Transverse colon (tissue), 4 donors: ENCODE data around the gene NFKB1. TPM values are rescaled to one million over a fixed set of nuclear protein-coding genes. Genes with fewer than 3 reads are reported as not detected.

ENCODE experiments used
- DNase-seq: peaks from one replicate; pipeline ENCODE4 v3.0.0-alpha.2; 2019
- H3K27ac ChIP-seq, 4 donors: fragments of 200-600 bp; sonication (generic); 2 replicates each; pipeline ENCODE4 v1.5.1; 2016 to 2018; ENCODE audit warnings: inconsistent platforms in 4 of 4
- H3K27me3 ChIP-seq: fragments of 200-600 bp; sonication (generic); 2 replicates; pipeline ENCODE4 v1.5.1; 2017; ENCODE audit warnings: inconsistent platforms
- H3K36me3 ChIP-seq, 4 donors: fragments of 200-600 bp; sonication (generic); 2 replicates each; pipeline ENCODE4 v1.5.1; 2017 to 2019; ENCODE audit warnings: inconsistent platforms in 4 of 4
- H3K4me1 ChIP-seq, 4 donors: fragments of 200-600 bp; sonication (generic); 2 replicates each; pipeline ENCODE4 v1.5.1; 2017 to 2020; ENCODE audit warnings: inconsistent platforms in 4 of 4
- H3K4me3 ChIP-seq, 4 donors: fragments of 200-600 bp; sonication (generic); 1 replicate in 1 of 4; 2 replicates in 3 of 4; pipeline versions ENCODE4 v1.5.1 to v1.6.1; 2017 to 2019; ENCODE audit warnings: inconsistent platforms in 4 of 4
- H3K9me3 ChIP-seq, 2 donors: fragments of 200-600 bp; sonication (generic); 2 replicates each; pipeline ENCODE4 v1.5.1; 2017 to 2019; ENCODE audit warnings: inconsistent platforms in 2 of 2
- CTCF ChIP-seq, 5 experiments: fragments of 200-600 bp in 3 of 5; fragments of 450-650 bp in 2 of 5; sonication (generic) in 3 of 5; IDR thresholded peaks; 1 replicate in 2 of 5; 2 replicates in 3 of 5; pipeline ENCODE4 v1.5.1; 2016 to 2017; ENCODE audit warnings: antibody characterized with exemption in 5 of 5, inconsistent platforms in 3 of 5, mild to moderate bottlenecking in 2 of 5, moderate library complexity in 1 of 5
- EP300 ChIP-seq: sonication (generic); formaldehyde crosslinking; IDR thresholded peaks from one replicate; pipeline ENCODE4 v1.6.1; 2017; ENCODE audit warnings: antibody characterized with exemption, low read depth
- POLR2A ChIP-seq: fragments of 450-650 bp; IDR thresholded peaks from one replicate; pipeline ENCODE4 v1.6.1; 2016; ENCODE audit warnings: antibody characterized with exemption, mild to moderate bottlenecking, moderate library complexity
- POLR2AphosphoS5 ChIP-seq, 3 donors: sonication (generic); formaldehyde crosslinking; IDR thresholded peaks; one replicate each; pipeline ENCODE4 v1.6.1; 2016; ENCODE audit warnings: antibody characterized with exemption in 3 of 3
- WGBS, 2 donors: methylation state at CpG; one replicate each; pipeline ENCODE4 v1.1.5; 2018; ENCODE audit warnings: low coverage in 1 of 2; 5-methylcytosine and 5-hydroxymethylcytosine counted together
- in situ Hi-C, 4 donors: fragments of 200-750 bp; cut with MboI; loops; one replicate each; pipeline versions ENCODE4 v1.15.0 to v1.15.1; 2017; ENCODE audit warnings: low sequenced_read_pairs in 3 of 4, low pct_ligation_motif_present in 1 of 4, low pct_unique_long_range_greater_than_20kb in 1 of 4
- intact Hi-C: fragments of 100-400 bp; cut with DNase I; formaldehyde crosslinking; loops from one replicate; pipeline ENCODE4 v1.15.1; 2023; ENCODE audit warnings: low total_unique reads
- total RNA-seq, 4 donors: library from RNA; depleted of rRNA; stranded (reverse); fragments of >200 nt; gene quantifications; one replicate each; pipeline ENCODE4 v1.1.0, GENCODE V29; 2016

Gene NFKB1
- total RNA-seq, 4 donors from 2014 or later, result 20.9 to 35.8 (median 25.2) TPM

GRCh38 chr4:102638621-102639020 is 137.5 kb downstream of the NFKB1 start:
- no peaks in the 10 kb centered on the region for H3K36me3 ChIP-seq
- TF ChIP-seq CTCF (IDR thresholded peaks at IDR 0.05) (no peak), EP300 (no peak), POLR2A (no peak), POLR2AphosphoS5 (IDR thresholded peaks at IDR 0.05) (no peak)
- no peaks in the 10 kb centered on the region for H3K4me1 ChIP-seq
- H3K27me3 ChIP-seq, result no peaks in the 10 kb centered on the region
- 67 to 75% methylated on average over 1 of the region's 1 CpG for WGBS, 2 donors
- DNase-seq, result no peak
- in situ Hi-C loops, result no loop called here
- intact Hi-C loops, result no loop called here
- H3K9me3 ChIP-seq, result no peaks in the 10 kb centered on the region
- no peak overlapping the region for H3K27ac ChIP-seq
- H3K4me3 ChIP-seq, result no peak overlapping the region

- WGBS, 2 donors, result 88% methylated on average over 7 of the region's 7 CpGs; no CpG with 5 or more reads in 1 of the 2 donors
- in situ Hi-C loops (no loop called here), intact Hi-C loops (no loop called here)
- no peaks in the 10 kb centered on the region for H3K4me1 ChIP-seq
- H3K27me3 ChIP-seq, result no peaks in the 10 kb centered on the region
- no peaks in the 10 kb centered on the region for H3K36me3 ChIP-seq
- H3K4me3 ChIP-seq, result no peak overlapping the region
- DNase-seq, result no peak
- H3K9me3 ChIP-seq, result no peaks in the 10 kb centered on the region
- H3K27ac ChIP-seq, result no peak overlapping the region
- no peak for TF ChIP-seq POLR2AphosphoS5 (IDR thresholded peaks at IDR 0.05)
These were observed 138.4 kb downstream of the NFKB1 start for GRCh38 chr4:102639598-102639997.

GRCh38 chr4:102640669-102641068 is 139.5 kb downstream of the NFKB1 start:
- Histone ChIP-seq H3K9me3 (no peaks in the 10 kb centered on the region), H3K4me3 (no peak overlapping the region), H3K27ac (no peak overlapping the region), H3K27me3 (no peaks in the 10 kb centered on the region), H3K4me1 (no peaks in the 10 kb centered on the region), H3K36me3 (no peaks in the 10 kb centered on the region)
- in situ Hi-C loops, result no loop called here
- 80 to 95% methylated on average over 4 of the region's 4 CpGs for WGBS, 2 donors
- DNase-seq, result no peak
- intact Hi-C loops, result no loop called here
- TF ChIP-seq CTCF (IDR thresholded peaks at IDR 0.05) (no peak), EP300 (no peak), POLR2AphosphoS5 (IDR thresholded peaks at IDR 0.05) (no peak), POLR2A (no peak)

- no peaks in the 10 kb centered on the region for H3K9me3 ChIP-seq
- TF ChIP-seq POLR2A, result no peak
- no peak for TF ChIP-seq POLR2AphosphoS5 (IDR thresholded peaks at IDR 0.05)
- no peak for TF ChIP-seq CTCF (IDR thresholded peaks at IDR 0.05)
- no peak for TF ChIP-seq EP300
- in situ Hi-C loops, result no loop called here
- H3K27ac ChIP-seq, result no peak overlapping the region
- no peaks in the 10 kb centered on the region for H3K4me1 ChIP-seq
- intact Hi-C loops, result no loop called here
- H3K36me3 ChIP-seq, result no peaks in the 10 kb centered on the region
- H3K4me3 ChIP-seq, result no peak overlapping the region
- DNase-seq, result no peak
- H3K27me3 ChIP-seq, result no peaks in the 10 kb centered on the region
These were observed 140.6 kb downstream of the NFKB1 start for GRCh38 chr4:102641793-102642192.

- Histone ChIP-seq H3K27ac (no peak overlapping the region), H3K36me3 (no peaks in the 10 kb centered on the region), H3K4me1 (no peaks in the 10 kb centered on the region), H3K9me3 (no peaks in the 10 kb centered on the region), H3K4me3 (no peak overlapping the region), H3K27me3 (no peaks in the 10 kb centered on the region)
- TF ChIP-seq POLR2A (no peak), CTCF (IDR thresholded peaks at IDR 0.05) (no peak), EP300 (no peak), POLR2AphosphoS5 (IDR thresholded peaks at IDR 0.05) (no peak)
- intact Hi-C loops, result no loop called here
- DNase-seq, result no peak
- WGBS, 2 donors, result 85 to 88% methylated on average over 5 of the region's 5 CpGs
- in situ Hi-C loops, result no loop called here
These were observed 141.6 kb downstream of the NFKB1 start for GRCh38 chr4:102642631-102643298.
